GM04504 (cell line): Measurements from ENCODE around the gene NR0B1.

Experiments
- DNase-seq: peaks from one replicate; pipeline ENCODE4 v3.0.0-alpha.2; 2012; ENCODE audit warnings: low read depth

Gene NR0B1, protein sequence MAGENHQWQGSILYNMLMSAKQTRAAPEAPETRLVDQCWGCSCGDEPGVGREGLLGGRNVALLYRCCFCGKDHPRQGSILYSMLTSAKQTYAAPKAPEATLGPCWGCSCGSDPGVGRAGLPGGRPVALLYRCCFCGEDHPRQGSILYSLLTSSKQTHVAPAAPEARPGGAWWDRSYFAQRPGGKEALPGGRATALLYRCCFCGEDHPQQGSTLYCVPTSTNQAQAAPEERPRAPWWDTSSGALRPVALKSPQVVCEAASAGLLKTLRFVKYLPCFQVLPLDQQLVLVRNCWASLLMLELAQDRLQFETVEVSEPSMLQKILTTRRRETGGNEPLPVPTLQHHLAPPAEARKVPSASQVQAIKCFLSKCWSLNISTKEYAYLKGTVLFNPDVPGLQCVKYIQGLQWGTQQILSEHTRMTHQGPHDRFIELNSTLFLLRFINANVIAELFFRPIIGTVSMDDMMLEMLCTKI

DNA sequence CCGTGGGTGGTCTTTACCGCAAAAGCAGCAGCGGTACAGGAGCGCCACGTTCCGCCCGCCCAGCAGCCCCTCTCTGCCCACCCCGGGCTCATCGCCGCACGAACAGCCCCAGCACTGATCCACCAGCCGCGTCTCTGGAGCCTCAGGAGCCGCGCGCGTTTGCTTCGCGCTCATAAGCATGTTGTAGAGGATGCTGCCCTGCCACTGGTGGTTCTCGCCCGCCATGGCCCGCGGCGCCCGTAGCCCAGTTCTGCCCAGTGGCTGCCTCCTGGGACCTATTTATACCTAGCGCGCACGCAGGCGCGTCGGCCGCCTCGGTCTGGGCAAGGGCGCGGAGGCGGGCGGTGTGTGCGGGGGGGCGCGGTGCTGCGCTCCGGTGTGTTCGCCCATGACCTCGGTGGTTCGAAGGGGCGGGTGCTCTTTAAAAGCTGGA lies at the start of gene NR0B1:
Gene NR0B1, minus strand, starts transcription at position 252 of the 433 bp plus-strand sequence. Its CDS starts 27 bp downstream, at position 225.
- no peak for DNase-seq

DNA sequence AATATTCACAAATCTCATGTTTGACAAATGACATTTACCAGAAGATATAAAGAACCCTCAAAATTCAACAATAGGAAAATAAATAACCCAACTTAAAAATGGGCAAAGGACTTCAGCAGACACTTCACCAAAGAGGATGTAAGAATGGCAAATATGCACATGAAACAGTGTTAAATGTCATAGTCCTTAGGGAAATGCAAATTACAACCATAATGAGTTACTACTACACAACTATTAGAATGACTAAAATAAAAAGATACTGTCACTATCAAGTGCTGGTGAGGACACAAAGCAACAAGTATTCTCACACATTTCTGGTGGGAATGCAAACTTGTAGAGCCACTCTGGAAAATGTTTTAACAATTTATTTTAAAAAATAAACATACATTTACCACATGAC lies 40.8 kb upstream of the NR0B1 start:
- no peak for DNase-seq

DNA sequence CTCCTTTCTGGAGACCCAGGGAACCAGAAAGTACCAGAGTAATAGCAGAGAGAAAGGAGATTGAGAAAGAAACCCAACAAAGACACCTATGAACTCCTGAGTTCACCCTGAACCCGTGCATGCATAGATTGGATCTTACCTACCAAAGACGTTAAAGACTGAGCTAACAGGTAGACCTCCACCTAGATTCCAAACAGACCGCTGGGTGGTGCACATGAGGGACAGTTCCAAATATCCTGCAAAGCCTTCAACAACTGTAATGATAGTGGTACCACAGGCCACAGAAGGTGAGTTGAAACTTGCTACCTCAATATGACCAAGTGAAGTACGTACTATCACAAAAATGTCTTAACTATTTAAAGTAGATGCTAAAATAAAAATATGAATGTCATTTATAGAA lies 34.0 kb upstream of the NR0B1 start:
- DNase-seq, result no peak

GRCh38 chrX:30340753-30341152 lies 31.6 kb upstream of the NR0B1 start:
- no peak for DNase-seq

GRCh38 chrX:30327762-30328161 lies 18.6 kb upstream of the NR0B1 start:
- no peak for DNase-seq

GRCh38 chrX:30317308-30317707 lies 8.1 kb upstream of the NR0B1 start:
- DNase-seq, result no peak

DNA sequence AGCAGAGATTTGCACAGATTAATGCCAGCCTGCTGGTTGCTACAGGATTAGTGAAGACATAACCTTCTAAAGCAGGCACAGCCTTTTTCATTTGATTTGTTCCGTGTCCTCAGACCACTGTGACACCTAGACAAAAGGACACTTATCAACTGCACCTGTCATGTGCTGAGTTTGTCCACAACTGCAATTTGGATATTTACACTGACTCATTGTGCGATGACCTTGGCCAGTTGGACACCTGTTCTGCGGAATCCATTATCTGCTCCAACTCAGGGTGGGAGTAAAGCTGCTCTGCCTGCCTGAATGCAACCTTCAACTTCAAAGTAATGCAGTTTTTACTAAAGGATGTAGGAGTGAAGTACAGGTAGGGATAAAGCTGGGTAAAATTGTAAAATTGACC lies 4.1 kb upstream of the NR0B1 start:
- no peak for DNase-seq

- DNase-seq, result no peak
Observed at GRCh38 chrX:30312858-30313257, 3.7 kb upstream of the NR0B1 start.

- no peak for DNase-seq
Observed at GRCh38 chrX:30310429-30311206, 1.4 kb upstream of the NR0B1 start.

- no peak for DNase-seq
Observed at GRCh38 chrX:30308263-30309138, 689 bp downstream of the NR0B1 start.

DNA sequence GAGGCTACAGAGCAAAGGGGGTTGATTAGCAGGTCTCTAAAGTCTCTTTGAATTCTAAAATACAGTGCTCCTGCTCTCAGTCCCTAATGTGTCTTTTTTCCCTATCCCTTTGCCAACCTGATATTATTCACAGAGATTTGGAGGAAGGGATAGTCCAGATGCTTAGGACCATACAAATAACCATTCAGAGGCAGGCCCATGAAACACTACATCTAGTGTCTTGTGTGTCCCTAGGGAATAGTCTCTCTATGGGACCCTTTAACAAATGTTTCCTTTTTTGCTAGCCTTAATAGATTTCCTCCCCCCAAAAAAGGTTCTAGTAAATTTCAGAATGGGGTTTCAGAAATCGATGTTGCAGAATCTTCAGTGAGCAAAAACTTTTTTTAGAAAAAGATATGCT lies 1.7 kb downstream of the NR0B1 start:
- no peak for DNase-seq

DNA sequence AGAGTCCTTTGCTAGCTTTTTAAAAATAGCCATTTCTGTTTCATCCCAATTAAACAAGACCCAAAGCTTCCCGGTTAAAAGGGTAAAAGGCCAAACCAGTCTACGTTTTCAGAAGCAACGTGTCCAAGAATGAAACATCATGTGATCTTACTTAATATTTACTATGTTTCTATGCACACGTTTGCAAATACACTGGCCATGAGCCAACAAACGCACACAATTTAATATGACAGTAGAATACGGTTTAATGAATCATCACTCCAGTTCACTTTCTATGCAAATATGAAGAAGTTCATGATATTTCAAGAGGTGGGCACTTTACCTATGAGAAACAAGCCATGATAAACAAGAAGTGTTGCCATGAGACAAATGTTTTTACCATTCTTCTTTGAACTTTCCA lies 4.3 kb downstream of the NR0B1 start:
- DNase-seq, result no peak

GRCh38 chrX:30302956-30303355 lies 6.2 kb downstream of the NR0B1 start:
- no peak for DNase-seq

GRCh38 chrX:30301963-30302362 lies 7.2 kb downstream of the NR0B1 start:
- no peak for DNase-seq

GRCh38 chrX:30301208-30301607 lies 8.0 kb downstream of the NR0B1 start:
- DNase-seq, result no peak

DNA sequence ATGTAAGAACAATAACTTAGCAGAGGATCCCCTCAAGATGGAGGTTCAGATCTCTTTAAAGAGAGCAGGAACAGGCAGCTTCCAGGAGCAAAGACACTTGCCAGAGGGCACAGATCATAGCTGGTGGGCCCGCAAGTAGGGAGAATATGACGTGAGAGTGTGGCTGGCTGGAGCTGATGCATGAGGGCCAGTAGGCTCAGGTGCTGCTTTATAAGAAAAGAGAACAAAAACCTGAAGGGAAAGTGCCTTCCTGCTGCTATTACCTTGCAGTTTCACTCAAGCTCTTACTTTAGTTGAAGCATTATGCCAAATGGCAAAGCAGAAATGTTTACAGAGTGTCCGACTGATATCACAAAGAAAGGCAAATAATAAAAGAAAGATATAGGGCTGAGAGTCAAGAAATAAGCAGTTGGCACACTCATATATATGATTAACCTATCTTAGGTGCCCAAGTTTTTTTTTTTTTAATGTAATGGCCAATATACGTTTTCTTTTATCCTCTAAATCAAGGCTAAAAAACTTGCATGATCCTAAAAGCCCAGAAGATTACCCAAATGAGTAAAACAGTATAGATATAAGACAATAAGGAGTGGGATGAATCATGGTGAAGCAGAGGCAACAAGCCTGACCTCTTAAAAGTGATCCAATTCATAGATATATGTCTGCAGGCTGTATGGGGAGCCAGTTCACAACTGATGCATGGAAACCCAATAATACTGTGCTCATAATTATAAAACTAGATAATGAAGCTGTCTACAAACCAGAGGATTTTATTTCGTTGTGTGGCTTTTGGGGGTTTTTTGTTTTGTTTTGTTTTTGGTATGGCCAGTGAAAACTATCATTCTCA lies 12.6 kb downstream of the NR0B1 start:
- DNase-seq, result no peak

DNA sequence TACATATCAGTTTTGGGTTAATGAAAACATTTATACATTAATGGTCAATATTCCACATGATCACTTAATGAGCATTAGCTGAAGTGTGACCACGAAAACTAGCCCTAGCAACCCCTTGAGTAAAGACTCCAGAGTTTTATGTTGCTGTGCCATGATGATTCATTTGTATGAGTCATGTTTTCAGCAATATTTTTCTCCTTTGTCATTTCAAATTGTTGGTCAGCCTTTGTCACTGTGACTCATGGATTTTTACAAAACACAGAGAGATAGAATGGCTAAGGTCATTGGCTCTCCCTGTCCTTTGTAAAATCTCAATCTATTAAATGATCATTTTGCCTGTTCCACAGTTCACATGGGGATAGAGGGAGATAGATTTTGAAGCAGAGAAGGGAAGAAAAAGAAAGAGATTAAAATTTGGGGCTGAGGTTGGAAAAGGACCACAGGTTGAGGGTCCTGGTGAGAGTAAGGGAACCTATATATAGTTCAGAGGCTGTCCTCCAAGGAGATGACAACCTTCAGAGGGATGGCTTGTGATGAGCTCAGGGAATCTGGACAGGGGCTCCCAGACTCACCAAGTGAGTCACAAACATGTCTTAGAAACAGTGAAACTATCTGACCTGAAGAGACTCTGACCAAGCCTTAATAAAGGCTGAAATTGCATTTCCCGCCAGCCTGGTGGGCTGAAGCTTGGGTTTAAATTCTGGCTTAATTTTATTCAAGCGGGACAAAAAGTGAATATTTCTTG lies 25.6 kb downstream of the NR0B1 start:
- DNase-seq, result peak; percentile 81

GRCh38 chrX:30282527-30282926 lies 26.7 kb downstream of the NR0B1 start:
- no peak for DNase-seq

DNA sequence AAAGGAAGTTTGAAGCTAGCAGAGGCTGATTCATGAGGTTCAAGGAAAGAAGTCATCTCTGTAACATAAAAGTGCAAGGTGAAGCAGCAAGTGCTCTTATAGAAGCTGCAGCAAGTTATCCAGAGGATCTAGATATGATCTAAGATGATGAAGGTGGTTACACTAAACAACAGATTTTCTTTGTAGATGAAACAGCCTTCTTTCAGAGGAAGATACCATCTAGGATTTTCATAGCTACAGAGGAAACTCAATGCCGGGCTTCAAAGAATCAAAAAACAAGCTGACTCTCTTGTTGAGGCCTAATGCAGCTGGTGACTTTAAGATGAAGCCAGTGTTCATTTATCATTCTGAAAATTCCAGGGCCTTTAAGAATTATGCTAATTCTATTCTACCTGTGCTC lies 28.8 kb downstream of the NR0B1 start:
- no peak for DNase-seq

- DNase-seq, result no peak
Observed at GRCh38 chrX:30278365-30278764, 30.8 kb downstream of the NR0B1 start.

GRCh38 chrX:30275498-30275897 lies 33.7 kb downstream of the NR0B1 start:
- no peak for DNase-seq
